VCaP (cell line): ENCODE results near the gene IL1B.

Experiments
- H3K27ac ChIP-seq: fragments of 450-650 bp; 2 replicates; pipeline ENCODE4 v1.5.1; 2017
- CTCF ChIP-seq: fragments of 450-650 bp; conservative IDR thresholded peaks from 2 replicates; pipeline ENCODE4 v1.5.1; 2017; ENCODE audit warnings: mild to moderate bottlenecking, moderate library complexity

The IL1B gene

GRCh38 chr2:112811276-112811831 lies 25.2 kb downstream of the IL1B start:
- TF ChIP-seq CTCF: no peak
- no peak overlapping the region for H3K27ac ChIP-seq

- H3K27ac ChIP-seq: no peak overlapping the region
- TF ChIP-seq CTCF: no peak
Measured at GRCh38 chr2:112809112-112809511, 27.5 kb downstream of the IL1B start.

GRCh38 chr2:112807233-112807807 lies 29.3 kb downstream of the IL1B start:
- no peak overlapping the region for H3K27ac ChIP-seq
- peak; percentile 21; the same call in 1 of the 2 replicates for TF ChIP-seq CTCF

GRCh38 chr2:112805542-112805941 lies 31.0 kb downstream of the IL1B start:
- H3K27ac ChIP-seq: no peak overlapping the region
- TF ChIP-seq CTCF: no peak

- TF ChIP-seq CTCF: no peak
- no peak overlapping the region for H3K27ac ChIP-seq
Measured at GRCh38 chr2:112803691-112804521, 32.7 kb downstream of the IL1B start.

- no peak overlapping the region for H3K27ac ChIP-seq
- no peak for TF ChIP-seq CTCF
Measured at GRCh38 chr2:112800881-112801583, 35.5 kb downstream of the IL1B start.
